ENCODE data around the gene SMOC1.

DNA sequence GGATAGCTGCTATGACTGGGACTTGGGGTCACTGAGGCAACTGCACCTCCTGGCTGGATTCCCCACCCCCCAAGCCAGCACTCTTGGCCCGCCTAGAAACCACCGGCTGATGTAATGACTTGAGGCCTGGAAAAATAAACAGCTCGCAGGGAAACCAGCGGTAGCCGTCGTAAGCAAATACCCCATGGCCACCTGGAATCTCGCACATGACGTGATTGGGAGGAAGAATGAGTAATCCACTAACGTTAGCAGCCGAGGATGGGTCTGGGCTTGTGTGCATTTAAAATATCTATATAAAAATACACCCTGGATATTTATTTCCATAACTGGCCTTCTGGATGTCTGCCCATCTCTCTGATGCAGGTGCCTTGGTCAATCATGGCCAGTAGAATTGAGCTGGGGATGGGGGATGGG is 120.1 kb downstream of the SMOC1 start:
- TF ChIP-seq POLR2AphosphoS5 (IDR thresholded peaks at IDR 0.05; ENCODE audit: low read depth, low read length) (no peak), TAF1 (IDR thresholded peaks at IDR 0.05; ENCODE audit: low read depth, low read length) (no peak)
